GM12878 (cell line): Measurements from ENCODE around the gene RSF1. TPM values are rescaled to one million over a fixed set of nuclear protein-coding genes. Genes with fewer than 3 reads are reported as not detected.

Experiments used
- ATAC-seq: fragments of 200-7000 bp; cut with Tn5 transposase; 3 replicates; pipeline ENCODE4 v1.9.1; 2020; ENCODE audit warnings: mild to moderate bottlenecking, moderate library complexity
- BruUV-seq: library from RNA; stranded (reverse); fragments of 400-500 nt; replicated peaks from 2 replicates; lab custom pipeline; 2021; lab: Mats Ljungman, UMichigan
- CTCF ChIA-PET: fragments of 300-600 bp; sonication (Branson Sonifier 250); formaldehyde crosslinking; extraction: SDS; loops from one replicate; lab custom pipeline; 2021; ENCODE audit warnings: inconsistent platforms; lab: Yijun Ruan, JAX
- POLR2A ChIA-PET: fragments of 350-600 bp; formaldehyde crosslinking; extraction: SDS; loops from one replicate; lab custom pipeline; 2021; ENCODE audit warnings: inconsistent platforms; lab: Charles Lee
- RAD21 ChIA-PET: fragments of 300-600 bp; sonication (Branson Sonifier 250); formaldehyde crosslinking; loops from one replicate; lab custom pipeline; 2023; ENCODE audit warnings: antibody characterized with exemption; ENCODE audit not compliant: unreplicated experiment; lab: Charles Lee
- SMC1A ChIA-PET: fragments of 300-600 bp; sonication (Branson Sonifier 250); formaldehyde crosslinking; loops from one replicate; lab custom pipeline; 2023; ENCODE audit not compliant: unreplicated experiment, uncharacterized antibody; lab: Charles Lee
- DNase-seq: peaks from one replicate; pipeline ENCODE4 v3.0.0-alpha.2; 2011; ENCODE audit warnings: low read depth, low spot score
- FAIRE-seq: peaks from 3 replicates; lab custom pipeline; 2011; peaks lifted over from hg19 to GRCh38; lab: Jason Lieb, UNC
- H2AFZ ChIP-seq: 2 replicates; pipeline ENCODE4 v1.6.0; 2011; ENCODE audit warnings: low read depth, low read length, control low read depth; ENCODE audit not compliant: control insufficient read depth
- H3K27ac ChIP-seq: 2 replicates; pipeline ENCODE4 v1.5.1; 2011; ENCODE audit warnings: control low read depth; ENCODE audit not compliant: control insufficient read depth, insufficient read depth
- H3K27me3 ChIP-seq, 2 experiments: replicated peaks in 1 of 2; 2 replicates each; pipeline versions ENCODE4 v1.6.0 to v1.6.1; 2011; ENCODE audit warnings: low read length in 1 of 2; ENCODE audit not compliant: control insufficient read depth in 2 of 2, insufficient read depth in 2 of 2
- H3K36me3 ChIP-seq, 2 experiments: 2 replicates each; pipeline ENCODE4 v1.5.1; 2011; ENCODE audit warnings: low read length in 1 of 2; ENCODE audit not compliant: control insufficient read depth in 2 of 2, insufficient read depth in 2 of 2
- H3K4me1 ChIP-seq: 2 replicates; pipeline ENCODE4 v1.6.1; 2011; ENCODE audit warnings: mild to moderate bottlenecking, low read length, moderate library complexity, mixed read lengths; ENCODE audit not compliant: control insufficient read depth, insufficient read depth
- H3K4me2 ChIP-seq: 2 replicates; pipeline ENCODE4 v1.6.0; 2011; ENCODE audit warnings: control low read depth; ENCODE audit not compliant: control insufficient read depth, insufficient read depth
- H3K4me3 ChIP-seq: fragments of 200-600 bp; sonication (generic); 2 replicates; pipeline ENCODE4 v1.5.1; 2016
- H3K79me2 ChIP-seq: 2 replicates; pipeline ENCODE4 v1.6.0; 2011; ENCODE audit warnings: low read length; ENCODE audit not compliant: control insufficient read depth, insufficient read depth
- H3K9ac ChIP-seq: 2 replicates; pipeline ENCODE4 v1.8.0; 2011; ENCODE audit warnings: low read length, control low read depth, mixed read lengths; ENCODE audit not compliant: control insufficient read depth, insufficient read depth
- H3K9me3 ChIP-seq: replicated peaks from 3 replicates; pipeline ENCODE4 v1.5.1; 2011; ENCODE audit warnings: mild to moderate bottlenecking, low read length; ENCODE audit not compliant: control insufficient read depth, insufficient read depth
- H4K20me1 ChIP-seq: 2 replicates; pipeline ENCODE4 v1.6.0; 2011; ENCODE audit not compliant: control insufficient read depth, insufficient read depth
- FOXK2 ChIP-seq: fragments of 450-650 bp; IDR thresholded peaks from 2 replicates; pipeline ENCODE4 v1.6.1; 2017; ENCODE audit warnings: mild to moderate bottlenecking, moderate library complexity
- KDM1A ChIP-seq: fragments of 200-600 bp; sonication (generic); IDR thresholded peaks from 2 replicates; pipeline ENCODE4 v1.6.1; 2016; ENCODE audit warnings: borderline replicate concordance
- MLLT1 ChIP-seq: fragments of 450-650 bp; IDR thresholded peaks from 2 replicates; pipeline ENCODE4 v1.6.1; 2016; ENCODE audit warnings: mild to moderate bottlenecking
- MTA2 ChIP-seq: fragments of 450-650 bp; IDR thresholded peaks from 2 replicates; pipeline ENCODE4 v1.6.1; 2016; ENCODE audit warnings: low read depth, mild to moderate bottlenecking, moderate library complexity
- RBBP5 ChIP-seq: fragments of 200-600 bp; sonication (generic); conservative IDR thresholded peaks from 2 replicates; pipeline ENCODE4 v1.6.1; 2016
- SPI1 ChIP-seq: IDR thresholded peaks from 2 replicates; pipeline ENCODE4 v1.6.1; 2011; ENCODE audit warnings: low read depth, mild to moderate bottlenecking, low read length, moderate library complexity, borderline replicate concordance; ENCODE audit not compliant: insufficient read depth
- SUPT20H ChIP-seq: IDR thresholded peaks from 2 replicates; pipeline ENCODE4 v1.6.1; 2011; ENCODE audit warnings: low read depth, mild to moderate bottlenecking, low read length, moderate library complexity, borderline replicate concordance; ENCODE audit not compliant: control insufficient read depth
- TCF7 ChIP-seq: IDR thresholded peaks from 2 replicates; pipeline ENCODE4 v1.6.1; 2014; ENCODE audit warnings: antibody characterized with exemption, borderline replicate concordance
- YBX1 ChIP-seq: fragments of 450-650 bp; IDR thresholded peaks from 2 replicates; pipeline ENCODE4 v1.6.1; 2016; ENCODE audit warnings: antibody characterized with exemption
- ZBTB33 ChIP-seq: fragments of 450-650 bp; IDR thresholded peaks from 2 replicates; pipeline ENCODE4 v1.6.1; 2017; ENCODE audit warnings: mild to moderate bottlenecking
- ZBTB4 ChIP-seq: fragments of 450-650 bp; formaldehyde crosslinking; IDR thresholded peaks from 2 replicates; pipeline ENCODE4 v1.4.0; 2022; ENCODE audit warnings: mild to moderate bottlenecking, moderate library complexity
- WGBS: methylation state at CpG from one replicate; pipeline ENCODE4 v1.1.6; 2016; ENCODE audit warnings: low lambda C conversion rate; ENCODE audit not compliant: insufficient replicate concordance, insufficient coverage; ENCODE audit errors: missing lambda C conversion rate; 5-methylcytosine and 5-hydroxymethylcytosine counted together
- in situ Hi-C: fragments of 300-500 bp; cut with MboI; formaldehyde crosslinking; loops from 9 replicates; pipeline ENCODE4 v1.14.3; 2018; ENCODE audit warnings: mixed read lengths
- intact Hi-C: fragments of 100-400 bp; cut with micrococcal nuclease; formaldehyde crosslinking; loops from one replicate; pipeline ENCODE4 v1.14.2; 2022; ENCODE audit not compliant: unreplicated experiment
- polyA plus RNA-seq, 11 experiments: library from polyadenylated mRNA; depleted of rRNA in 4 of 11; unstranded in 6 of 11; stranded (reverse) in 5 of 11; fragments of >200 nt; fragmentation: Nextera tagmentation in 4 of 11; fragmentation: Illumina TruSeq in 1 of 11; extraction: Ambion mirVana in 4 of 11; extraction: Trizol in 1 of 11; gene quantifications; 1 replicate in 1 of 11; 2 replicates in 10 of 11; pipeline versions ENCODE4 v1.2.1 to v1.2.3, GENCODE V29; 2011 to 2016; ENCODE audit warnings: inconsistent platforms in 2 of 11, missing spikeins in 2 of 11, low read depth in 1 of 11
- total RNA-seq, 4 experiments: library from RNA; depleted of rRNA in 3 of 4; stranded (reverse); fragments of >200 nt in 3 of 4; fragmentation: Illumina TruSeq in 1 of 4; extraction: Trizol in 1 of 4; gene quantifications; 2 replicates each; pipeline versions ENCODE4 v1.2.1 to v1.2.3, GENCODE V29; 2013 to 2021
- TF ChIP-seq, protein P1 (sequence below): fragments of 450-650 bp; IDR thresholded peaks from 2 replicates; pipeline ENCODE4 v1.6.1; 2018; ENCODE audit warnings: mild to moderate bottlenecking, low read depth, moderate library complexity; ENCODE audit not compliant: partially characterized antibody

RSF1 gene
- total and polyA plus RNA-seq, 10 of the 15 experiments (the other 5 are each of a cell fraction or from before 2014, with no cell fraction given) = 9.0 to 45.3 (median 30.0) TPM

DNA sequence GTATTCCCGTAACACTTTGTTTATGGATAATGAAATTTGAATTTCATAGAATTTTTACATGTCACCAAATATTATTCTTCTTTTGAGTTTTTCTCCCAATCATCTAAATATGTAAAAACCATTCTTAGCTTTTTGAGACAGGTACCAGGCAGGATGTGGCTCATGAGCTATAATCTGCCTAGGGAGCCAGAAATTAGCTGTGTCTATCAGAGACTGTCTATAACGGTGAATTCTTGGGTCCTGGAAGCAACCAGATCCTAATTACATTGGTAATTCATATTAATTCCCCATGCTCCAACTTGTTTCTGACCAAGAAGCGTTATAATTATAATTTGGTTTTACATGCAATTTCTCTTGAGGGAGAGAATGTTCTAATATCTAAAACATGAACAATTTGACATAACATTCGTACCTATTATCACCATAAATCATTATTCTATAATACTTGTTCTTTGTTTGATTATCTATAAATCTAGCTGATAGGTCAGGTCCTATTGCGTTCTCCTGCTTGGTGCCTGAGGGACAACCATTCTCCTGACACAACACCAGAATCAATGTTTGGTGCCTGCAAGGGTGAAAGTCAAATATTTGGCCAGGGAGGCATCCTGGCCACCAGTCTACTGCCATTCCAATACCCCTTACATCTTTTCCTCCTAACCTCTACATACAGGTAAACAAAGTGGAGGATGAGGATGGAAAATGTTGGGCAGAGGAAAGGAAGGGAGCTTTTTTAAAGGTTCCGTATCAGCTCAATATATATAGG is 69.9 kb downstream of the RSF1 start (continued):
- no peak for TF ChIP-seq MLLT1
- no peak for TF ChIP-seq TCF7
- TF ChIP-seq, protein P1, sequence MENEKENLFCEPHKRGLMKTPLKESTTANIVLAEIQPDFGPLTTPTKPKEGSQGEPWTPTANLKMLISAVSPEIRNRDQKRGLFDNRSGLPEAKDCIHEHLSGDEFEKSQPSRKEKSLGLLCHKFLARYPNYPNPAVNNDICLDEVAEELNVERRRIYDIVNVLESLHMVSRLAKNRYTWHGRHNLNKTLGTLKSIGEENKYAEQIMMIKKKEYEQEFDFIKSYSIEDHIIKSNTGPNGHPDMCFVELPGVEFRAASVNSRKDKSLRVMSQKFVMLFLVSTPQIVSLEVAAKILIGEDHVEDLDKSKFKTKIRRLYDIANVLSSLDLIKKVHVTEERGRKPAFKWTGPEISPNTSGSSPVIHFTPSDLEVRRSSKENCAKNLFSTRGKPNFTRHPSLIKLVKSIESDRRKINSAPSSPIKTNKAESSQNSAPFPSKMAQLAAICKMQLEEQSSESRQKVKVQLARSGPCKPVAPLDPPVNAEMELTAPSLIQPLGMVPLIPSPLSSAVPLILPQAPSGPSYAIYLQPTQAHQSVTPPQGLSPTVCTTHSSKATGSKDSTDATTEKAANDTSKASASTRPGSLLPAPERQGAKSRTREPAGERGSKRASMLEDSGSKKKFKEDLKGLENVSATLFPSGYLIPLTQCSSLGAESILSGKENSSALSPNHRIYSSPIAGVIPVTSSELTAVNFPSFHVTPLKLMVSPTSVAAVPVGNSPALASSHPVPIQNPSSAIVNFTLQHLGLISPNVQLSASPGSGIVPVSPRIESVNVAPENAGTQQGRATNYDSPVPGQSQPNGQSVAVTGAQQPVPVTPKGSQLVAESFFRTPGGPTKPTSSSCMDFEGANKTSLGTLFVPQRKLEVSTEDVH = no peak
- TF ChIP-seq YBX1 = no peak

- H3K79me2 ChIP-seq = no peaks in the 10 kb centered on the region; the same call in none of the 2 replicates
- no peak for ATAC-seq
- no peak for TF ChIP-seq RBBP5
- no peak for TF ChIP-seq FOXK2
- TF ChIP-seq KDM1A = no peak
- no peak for TF ChIP-seq MTA2
- no peak for TF ChIP-seq SPI1
- TF ChIP-seq ZBTB33 = no peak
- TF ChIP-seq SUPT20H = no peak
- no peak for TF ChIP-seq ZBTB4
- TF ChIP-seq YBX1 = no peak
These were observed 71.3 kb downstream of the RSF1 start for GRCh38 chr11:77749232-77749631.

More at GRCh38 chr11:77749232-77749631, 71.3 kb downstream of the RSF1 start:
- Histone ChIP-seq H3K4me2 (no peak overlapping the region), H3K27me3 (no peaks in the 10 kb centered on the region), H3K4me3 (no peak overlapping the region), H3K36me3 (peaks cover 0 to 10% of the 10 kb centered on the region in 2 experiments; a peak in 2 of 4 replicates), H3K9me3 (no peaks in the 10 kb centered on the region), H3K9ac (no peak overlapping the region), H3K27ac (no peak overlapping the region), H2AFZ (no peak overlapping the region), H4K20me1 (no peaks in the 10 kb centered on the region; the same call in none of the 2 replicates), H3K4me1 (no peaks in the 10 kb centered on the region)
- CTCF ChIA-PET = interaction anchor here (1.0 to 1.2 kb wide), 3 partner anchors 13 to 660 kb away, joined by 3 read pairs; no protein-coding TSS in a partner anchor
- intact Hi-C loops = no loop called here
- RAD21 ChIA-PET = no interaction called here
- BruUV-seq = no TSS peak
- no peak for FAIRE-seq
- DNase-seq = no peak
- SMC1A ChIA-PET = no interaction called here
- in situ Hi-C loops = no loop called here
- POLR2A ChIA-PET = interaction anchor here (0.5 kb wide), 1 partner anchor 9 kb away, joined by 3 read pairs; no protein-coding TSS in a partner anchor
- WGBS = 97% methylated on average over 5 of the region's 5 CpGs
